Brain pericyte (primary cell): Measurements from ENCODE around the gene FAM43A.
A peak's percentile ranks its signal among the peaks of the same experiment; 100 is the strongest.

Source experiments
- DNase-seq: peaks from one replicate; pipeline ENCODE4 v3.0.0-alpha.2; 2012; ENCODE audit warnings: low read depth, low spot score

Gene FAM43A

DNA sequence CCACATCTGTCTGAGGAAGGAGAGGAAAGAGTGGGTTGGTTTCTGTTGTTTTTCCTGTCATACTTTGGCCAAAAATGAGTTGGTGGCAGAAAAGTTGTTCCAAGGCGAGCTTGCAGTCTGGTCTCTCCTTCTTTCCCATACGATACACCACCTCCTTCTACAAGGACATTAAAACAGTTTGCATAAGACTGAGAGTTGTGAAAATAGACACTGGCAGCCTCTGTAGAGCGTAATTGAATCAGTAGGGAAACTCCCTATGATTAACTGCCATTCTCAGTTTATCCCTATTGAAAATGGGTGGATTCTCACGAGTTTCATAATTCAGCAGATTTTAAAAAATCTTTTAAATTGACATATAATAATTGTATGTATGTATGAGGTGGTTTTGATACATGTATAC is 10.0 kb upstream of the FAM43A start:
- no peak for DNase-seq

GRCh38 chr3:194676471-194676870 is 9.2 kb upstream of the FAM43A start:
- no peak for DNase-seq

GRCh38 chr3:194680888-194681615 is 4.6 kb upstream of the FAM43A start:
- no peak for DNase-seq

- DNase-seq, result no peak
Observed at GRCh38 chr3:194682189-194682693, 3.4 kb upstream of the FAM43A start.

- peak; percentile 41 for DNase-seq
Observed at GRCh38 chr3:194682694-194683310, 2.9 kb upstream of the FAM43A start.

- DNase-seq, result no peak
Observed at GRCh38 chr3:194683380-194683779, 2.3 kb upstream of the FAM43A start.

DNA sequence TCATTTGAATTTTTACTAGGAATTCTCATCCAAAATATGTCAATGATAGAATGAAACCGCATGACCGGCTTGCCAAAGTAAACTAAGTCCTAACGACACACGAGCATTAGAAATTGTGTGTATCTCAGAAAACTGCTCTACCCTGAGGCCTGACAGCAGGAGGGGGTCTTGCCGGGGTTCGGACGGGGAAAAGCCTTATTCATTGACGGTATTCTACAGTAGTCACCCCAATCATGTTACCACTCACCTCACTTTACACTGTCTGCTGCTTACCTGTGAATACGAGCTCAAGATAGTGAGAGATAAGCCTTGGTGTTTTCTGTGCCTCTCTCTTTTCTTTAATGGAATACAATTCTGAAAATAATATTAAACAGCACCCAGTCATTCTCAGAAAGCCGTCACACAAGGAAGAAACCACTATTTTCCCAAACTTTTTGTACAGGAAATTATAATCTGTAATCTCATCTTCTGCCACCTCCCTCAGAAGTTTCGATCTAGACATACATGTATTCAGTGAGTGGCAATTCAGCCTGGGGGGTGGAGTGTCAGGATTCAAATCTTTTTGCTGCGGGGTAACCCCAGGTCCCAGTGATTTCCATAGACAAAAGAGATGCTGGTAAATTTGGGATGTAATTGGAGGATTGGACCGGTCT is 492 bp upstream of the FAM43A start:
- DNase-seq, result no peak

DNA sequence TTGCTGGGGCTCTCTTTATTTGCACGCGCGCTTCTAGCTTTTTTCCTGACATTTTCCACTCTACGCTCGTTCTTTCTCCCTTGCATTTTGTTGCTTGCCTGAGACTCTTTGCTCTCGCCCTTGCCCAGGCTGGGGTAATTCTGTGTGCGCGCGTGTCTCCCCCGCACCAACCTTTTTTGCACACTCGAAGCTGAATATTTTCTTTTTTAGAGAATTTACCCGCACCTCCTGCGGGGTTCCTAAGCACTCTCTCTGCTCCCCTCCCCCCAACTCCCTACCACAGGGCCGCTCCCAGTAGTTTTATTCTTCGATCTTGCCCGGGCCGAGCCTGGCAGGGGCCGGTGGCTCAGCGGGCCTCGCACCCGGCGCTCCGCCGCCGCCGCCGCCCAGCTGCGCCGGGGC is 732 bp downstream of the FAM43A start:
- no peak for DNase-seq

DNA sequence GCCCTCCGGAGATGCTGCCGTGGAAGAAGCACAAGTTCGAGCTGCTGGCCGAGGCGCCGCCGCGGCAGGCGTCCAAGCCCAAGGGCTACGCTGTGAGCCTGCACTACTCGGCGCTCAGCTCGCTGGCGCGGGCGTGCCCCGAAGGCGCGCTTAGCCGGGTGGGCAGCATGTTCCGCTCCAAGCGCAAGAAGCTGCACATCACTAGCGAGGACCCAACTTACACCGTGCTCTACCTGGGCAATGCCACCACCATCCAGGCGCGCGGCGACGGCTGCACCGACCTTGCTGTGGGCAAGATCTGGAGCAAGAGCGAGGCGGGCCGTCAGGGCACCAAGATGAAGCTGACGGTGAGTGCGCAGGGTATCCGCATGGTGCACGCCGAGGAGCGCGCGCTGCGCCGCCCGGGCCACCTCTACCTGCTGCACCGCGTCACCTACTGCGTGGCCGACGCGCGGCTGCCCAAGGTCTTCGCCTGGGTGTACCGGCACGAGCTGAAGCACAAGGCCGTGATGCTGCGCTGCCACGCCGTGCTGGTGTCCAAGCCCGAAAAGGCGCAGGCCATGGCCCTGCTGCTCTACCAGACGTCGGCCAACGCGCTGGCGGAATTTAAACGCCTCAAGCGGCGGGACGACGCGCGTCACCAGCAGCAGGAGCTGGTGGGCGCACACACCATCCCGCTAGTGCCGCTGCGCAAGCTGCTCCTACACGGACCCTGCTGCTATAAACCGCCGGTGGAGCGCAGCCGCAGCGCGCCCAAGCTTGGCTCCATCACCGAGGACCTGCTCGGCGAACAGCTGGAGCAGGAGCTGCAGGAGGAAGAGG is 1.3 kb downstream of the FAM43A start:
- no peak for DNase-seq

DNA sequence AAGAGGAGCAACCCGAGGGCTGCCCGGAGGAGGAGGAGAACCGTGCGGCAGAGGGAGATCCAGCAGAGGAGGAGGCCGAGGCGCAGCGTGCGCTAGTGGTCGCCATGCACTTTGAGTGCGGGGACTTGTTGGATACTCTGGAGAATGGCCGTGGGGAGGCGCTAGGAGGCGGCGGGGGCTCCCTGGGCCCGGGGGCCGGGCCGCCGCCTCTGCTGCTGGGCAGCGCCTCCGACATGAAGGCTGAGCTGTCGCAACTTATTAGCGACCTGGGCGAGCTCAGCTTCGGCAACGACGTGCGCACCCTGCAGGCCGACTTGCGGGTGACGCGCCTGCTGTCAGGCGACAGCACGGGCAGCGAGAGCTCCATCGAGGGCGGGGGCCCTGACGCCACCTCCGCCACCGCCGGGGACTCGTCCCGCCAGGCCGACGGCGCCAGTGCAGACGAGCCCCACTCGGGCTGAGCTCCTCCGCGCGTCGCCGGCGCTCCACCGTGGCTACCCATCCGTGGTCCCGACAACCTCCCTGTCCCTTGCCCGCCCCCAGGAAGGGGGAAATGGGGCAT is 2.0 kb downstream of the FAM43A start:
- no peak for DNase-seq

DNA sequence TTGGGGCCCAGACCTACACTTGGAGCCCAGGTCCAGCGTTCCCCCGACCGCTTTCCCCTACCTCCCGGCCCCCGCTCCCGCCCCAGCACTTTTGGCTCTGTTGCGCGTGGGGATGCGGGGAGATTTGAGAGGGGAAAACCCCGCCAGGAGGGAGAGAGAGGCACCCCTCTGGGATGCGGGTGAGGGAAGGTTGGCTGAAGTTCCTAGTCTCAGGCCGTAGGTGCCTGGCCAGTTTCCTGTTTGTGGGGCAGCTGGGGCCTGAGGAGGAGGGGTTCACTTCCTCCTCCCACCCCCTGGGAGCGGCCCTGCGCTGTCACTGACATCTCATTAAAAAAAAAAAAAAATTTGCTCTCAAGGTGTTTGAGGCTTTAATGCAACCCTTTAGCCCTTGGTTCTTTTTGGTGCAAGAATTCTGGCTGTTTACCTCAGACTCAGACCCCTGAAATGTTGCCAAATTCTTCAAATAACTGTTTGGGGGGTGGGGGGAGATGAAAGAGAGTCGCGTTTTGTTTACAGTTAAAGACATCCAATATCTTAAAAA is 2.6 kb downstream of the FAM43A start:
- DNase-seq, result no peak

- no peak for DNase-seq
Observed at GRCh38 chr3:194688946-194689345, 3.3 kb downstream of the FAM43A start.

DNA sequence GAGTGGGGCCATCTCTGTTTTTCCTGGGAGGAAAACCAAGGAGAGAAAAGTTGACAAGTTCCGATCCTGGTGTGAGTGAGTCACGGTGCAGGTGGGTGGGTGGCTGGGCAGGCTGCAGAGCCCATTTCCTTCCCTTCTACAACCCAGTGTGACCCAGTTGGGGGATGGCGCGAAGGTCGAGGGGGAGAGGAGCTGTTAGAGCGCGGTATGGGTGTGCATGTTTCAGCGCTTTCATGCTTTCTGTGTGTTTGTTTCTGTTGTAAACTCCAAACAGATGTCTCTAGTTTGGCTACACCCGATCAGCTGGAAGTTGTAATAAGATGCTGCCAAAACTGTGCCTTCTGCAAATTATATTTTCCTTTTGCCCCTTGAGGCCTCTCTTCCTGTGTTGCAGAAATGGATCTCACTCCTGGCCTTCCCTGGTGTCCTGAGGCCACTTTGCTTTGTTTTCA is 3.8 kb downstream of the FAM43A start:
- DNase-seq, result peak; percentile 93

DNA sequence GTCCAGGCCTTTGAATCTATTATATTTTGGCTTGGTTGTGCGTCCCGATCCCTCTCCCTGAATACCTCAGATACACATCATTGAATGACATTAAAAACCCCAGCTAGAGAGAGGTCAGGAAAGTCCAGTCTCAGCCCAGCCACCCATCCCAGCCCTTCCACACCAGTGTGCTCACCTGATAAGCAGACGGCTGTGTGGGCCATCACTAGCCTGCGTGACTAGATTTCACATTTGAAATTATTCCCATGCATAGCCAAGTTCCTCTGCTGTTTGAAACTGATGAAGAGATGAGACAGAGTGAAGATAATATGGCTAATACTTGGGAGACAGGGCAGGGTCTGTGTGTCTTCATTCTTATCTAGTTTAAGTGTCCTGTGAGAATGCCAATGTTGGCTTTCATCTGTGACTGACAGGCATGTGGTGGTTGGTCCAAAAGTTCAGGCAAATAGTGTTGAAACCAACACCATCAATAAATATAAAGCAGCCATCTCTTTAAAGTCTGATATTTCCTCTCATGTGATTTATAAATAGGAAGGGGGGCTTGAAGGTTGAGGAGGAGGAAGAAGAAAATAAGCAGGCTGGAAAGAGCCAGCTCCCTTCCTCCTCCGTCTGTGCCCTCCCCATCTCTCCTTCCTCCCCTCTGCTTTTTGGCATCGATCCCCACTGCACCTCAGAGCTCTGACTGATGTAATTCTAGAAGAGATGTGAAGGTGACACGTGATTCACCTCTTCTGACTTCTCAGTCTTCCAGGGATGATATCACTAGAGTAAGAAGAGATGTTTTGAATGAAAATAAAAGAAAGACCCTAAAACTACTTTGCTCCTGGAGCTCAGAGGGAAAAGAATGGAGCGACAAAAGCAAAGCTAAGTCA is 5.1 kb downstream of the FAM43A start:
- no peak for DNase-seq

- no peak for DNase-seq
Observed at GRCh38 chr3:194691481-194692283, 6.0 kb downstream of the FAM43A start.

DNA sequence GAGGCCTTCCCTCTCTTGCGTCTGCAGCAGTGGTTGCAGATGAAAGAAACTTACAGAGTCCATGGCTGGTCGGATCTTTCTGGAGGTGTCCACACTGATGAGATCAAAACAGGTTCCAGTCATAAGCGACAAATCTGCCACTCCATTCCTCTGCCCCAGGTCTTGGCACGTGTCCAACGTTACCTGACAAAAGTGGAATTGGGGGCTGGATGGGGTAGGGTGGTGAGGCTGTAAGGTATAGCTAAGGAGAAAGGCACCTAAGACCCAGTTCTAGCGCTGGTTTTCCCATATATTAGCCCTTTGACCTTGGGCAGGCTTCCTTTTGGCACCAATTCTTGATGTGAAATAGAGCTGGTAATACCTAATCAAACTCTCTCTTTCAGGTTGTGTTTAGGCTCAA is 11.0 kb downstream of the FAM43A start:
- no peak for DNase-seq

GRCh38 chr3:194702545-194702944 is 16.9 kb downstream of the FAM43A start:
- DNase-seq, result no peak

- no peak for DNase-seq
Observed at GRCh38 chr3:194705227-194705626, 19.5 kb downstream of the FAM43A start.

DNA sequence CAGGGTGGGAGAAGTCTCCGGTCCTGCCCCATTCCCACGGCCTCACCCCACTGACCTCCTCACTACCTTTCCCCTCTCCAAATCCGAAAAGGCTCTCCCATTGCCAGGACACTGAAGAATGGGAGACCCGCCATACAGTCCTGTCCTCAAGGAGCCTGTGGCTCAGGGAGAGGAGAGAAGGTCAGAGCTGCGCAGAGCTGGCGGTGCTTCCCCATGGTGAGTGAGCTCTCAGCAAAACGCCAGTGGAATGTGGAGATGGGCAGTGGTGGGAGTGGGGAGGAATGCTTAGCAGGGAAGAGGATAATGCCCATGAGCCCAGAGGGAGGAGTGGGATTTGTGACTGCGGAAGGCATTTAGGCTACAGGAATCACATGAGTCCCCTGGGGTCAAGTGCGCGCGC is 20.1 kb downstream of the FAM43A start:
- DNase-seq, result no peak
